Esophagus squamous epithelium (tissue), 5 donors: ENCODE measurements around the gene PARP12. TPM values are rescaled to one million over a fixed set of nuclear protein-coding genes. Genes with fewer than 3 reads are reported as not detected.

ENCODE experiments used
- DNase-seq: peaks from one replicate; lab custom pipeline; 2025; lab: John Stamatoyannopoulos, UW
- H3K27ac ChIP-seq, 4 donors: fragments of 200-600 bp; sonication (generic); one replicate each; pipeline ENCODE4 v1.5.1; 2016 to 2019; ENCODE audit warnings: mild to moderate bottlenecking in 1 of 4
- H3K27me3 ChIP-seq, 4 donors: fragments of 200-600 bp; sonication (generic); 1 replicate in 3 of 4; 2 replicates in 1 of 4; pipeline versions ENCODE4 v1.5.1 to v1.6.0; 2017 to 2021; ENCODE audit warnings: antibody characterized with exemption in 1 of 4
- H3K36me3 ChIP-seq, 3 donors: fragments of 200-600 bp; sonication (generic); one replicate each; pipeline ENCODE4 v1.5.1; 2016 to 2019
- H3K4me1 ChIP-seq, 3 donors: fragments of 200-600 bp; sonication (generic); one replicate each; pipeline ENCODE4 v1.5.1; 2017 to 2019
- H3K4me3 ChIP-seq, 4 donors: fragments of 200-600 bp; sonication (generic); 1 replicate in 3 of 4; 2 replicates in 1 of 4; pipeline ENCODE4 v1.5.1; 2016 to 2019; ENCODE audit warnings: mild to moderate bottlenecking in 2 of 4, moderate library complexity in 1 of 4
- H3K9me3 ChIP-seq, 3 donors: fragments of 200-600 bp; sonication (generic); one replicate each; pipeline ENCODE4 v1.5.1; 2016 to 2019
- POLR2A ChIP-seq, 4 donors: fragments of 450-650 bp; IDR thresholded peaks; one replicate each; pipeline ENCODE4 v1.6.1; 2017; ENCODE audit warnings: antibody characterized with exemption in 4 of 4, mild to moderate bottlenecking in 4 of 4, moderate library complexity in 3 of 4
- WGBS, 2 donors: methylation state at CpG; one replicate each; pipeline ENCODE4 v1.1.5; 2018; 5-methylcytosine and 5-hydroxymethylcytosine counted together
- intact Hi-C: fragments of 100-400 bp; cut with DNase I; formaldehyde crosslinking; loops from one replicate; pipeline ENCODE4 v1.15.0; 2022
- total RNA-seq, 4 donors: library from RNA; depleted of rRNA; stranded (reverse); fragments of >200 nt; gene quantifications; one replicate each; pipeline ENCODE4 v1.1.0, GENCODE V29; 2016
- TF ChIP-seq, protein P1 (sequence below), 6 experiments: fragments of 450-650 bp in 4 of 6; fragments of 200-600 bp in 2 of 6; sonication (generic) in 2 of 6; IDR thresholded peaks; one replicate each; pipeline ENCODE4 v1.5.1; 2016 to 2019; ENCODE audit warnings: antibody characterized with exemption in 6 of 6, mild to moderate bottlenecking in 4 of 6, moderate library complexity in 4 of 6
- donor health status: DM: yes; HTN: yes; CAD: no.

Gene PARP12
- total RNA-seq, 4 donors from 2014 or later = 17.0 to 28.6 (median 22.1) TPM

- Histone ChIP-seq H3K27ac (no peak overlapping the region), H3K4me3 (no peak overlapping the region), H3K27me3 (no peaks in the 10 kb centered on the region), H3K9me3 (no peaks in the 10 kb centered on the region), H3K4me1 (no peaks in the 10 kb centered on the region), H3K36me3 (peaks cover 0 to 32% (median 5%) of the 10 kb centered on the region in 3 donors)
- no peak for TF ChIP-seq POLR2A (IDR thresholded peaks at IDR 0.05)
- TF ChIP-seq, protein P1, sequence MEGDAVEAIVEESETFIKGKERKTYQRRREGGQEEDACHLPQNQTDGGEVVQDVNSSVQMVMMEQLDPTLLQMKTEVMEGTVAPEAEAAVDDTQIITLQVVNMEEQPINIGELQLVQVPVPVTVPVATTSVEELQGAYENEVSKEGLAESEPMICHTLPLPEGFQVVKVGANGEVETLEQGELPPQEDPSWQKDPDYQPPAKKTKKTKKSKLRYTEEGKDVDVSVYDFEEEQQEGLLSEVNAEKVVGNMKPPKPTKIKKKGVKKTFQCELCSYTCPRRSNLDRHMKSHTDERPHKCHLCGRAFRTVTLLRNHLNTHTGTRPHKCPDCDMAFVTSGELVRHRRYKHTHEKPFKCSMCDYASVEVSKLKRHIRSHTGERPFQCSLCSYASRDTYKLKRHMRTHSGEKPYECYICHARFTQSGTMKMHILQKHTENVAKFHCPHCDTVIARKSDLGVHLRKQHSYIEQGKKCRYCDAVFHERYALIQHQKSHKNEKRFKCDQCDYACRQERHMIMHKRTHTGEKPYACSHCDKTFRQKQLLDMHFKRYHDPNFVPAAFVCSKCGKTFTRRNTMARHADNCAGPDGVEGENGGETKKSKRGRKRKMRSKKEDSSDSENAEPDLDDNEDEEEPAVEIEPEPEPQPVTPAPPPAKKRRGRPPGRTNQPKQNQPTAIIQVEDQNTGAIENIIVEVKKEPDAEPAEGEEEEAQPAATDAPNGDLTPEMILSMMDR (IDR thresholded peaks at IDR 0.05) = no peak
- WGBS, 2 donors = 61 to 69% methylated on average over 8 of the region's 8 CpGs
- intact Hi-C loops = no loop called here
- no peak for DNase-seq
Measured at GRCh38 chr7:140084972-140085371, 22.2 kb upstream of the PARP12 start.

DNA sequence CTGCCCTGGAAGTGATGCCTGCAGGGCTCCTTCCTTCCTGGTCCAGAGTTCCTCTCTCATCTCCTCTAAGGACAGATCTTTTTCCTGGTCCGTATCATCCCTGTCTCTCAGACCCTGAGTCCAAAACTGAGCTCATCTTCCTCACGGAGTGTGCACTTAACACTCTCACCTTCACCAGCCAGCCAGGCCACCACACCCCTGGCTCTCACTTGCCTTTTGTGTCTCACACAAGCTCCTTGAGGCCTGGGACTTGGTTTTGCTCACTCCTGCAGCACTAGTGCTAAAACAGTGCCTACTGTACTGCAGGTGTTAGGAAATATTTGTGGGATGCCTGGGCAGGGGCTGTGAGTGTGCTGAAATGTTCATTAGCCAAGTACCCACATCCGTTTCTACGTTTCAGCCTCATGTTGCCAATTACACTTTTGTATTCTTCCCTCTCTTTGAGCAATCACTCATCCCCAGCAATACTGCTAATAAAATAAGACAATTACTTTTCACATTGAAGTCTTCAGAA is 21.4 kb upstream of the PARP12 start:
- Histone ChIP-seq H3K27me3 (no peaks in the 10 kb centered on the region), H3K9me3 (no peaks in the 10 kb centered on the region), H3K4me3 (no peak overlapping the region), H3K4me1 (no peaks in the 10 kb centered on the region), H3K27ac (no peak overlapping the region), H3K36me3 (peaks cover 0 to 25% (median 5%) of the 10 kb centered on the region in 3 donors)
- 73 to 84% methylated on average over 4 of the region's 4 CpGs for WGBS, 2 donors
- intact Hi-C loops = no loop called here
- DNase-seq = no peak
- TF ChIP-seq POLR2A (IDR thresholded peaks at IDR 0.05) = no peak
- TF ChIP-seq, protein P1 (IDR thresholded peaks at IDR 0.05) = no peak

DNA sequence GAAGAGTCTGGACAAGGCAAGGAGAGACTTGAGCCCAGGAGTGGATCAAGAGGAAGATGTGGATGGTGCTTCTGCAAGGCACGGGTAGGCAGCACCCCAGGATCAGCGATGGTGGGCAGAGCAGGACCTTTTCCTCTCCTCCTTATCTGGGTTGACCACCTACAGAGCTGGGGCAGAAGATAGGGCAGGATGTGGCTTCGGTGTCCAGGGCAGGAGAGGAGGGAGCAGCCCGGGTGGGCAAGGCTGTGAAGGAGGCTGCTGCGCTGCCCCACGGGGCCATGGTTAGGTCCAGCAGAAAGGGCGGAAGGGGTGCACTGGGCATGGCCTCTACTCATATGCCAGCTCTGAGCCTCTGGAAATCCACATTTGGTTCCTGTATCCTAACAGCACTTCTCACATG is 20.0 kb upstream of the PARP12 start:
- Histone ChIP-seq H3K4me1 (no peaks in the 10 kb centered on the region), H3K27ac (no peak overlapping the region), H3K27me3 (no peaks in the 10 kb centered on the region), H3K36me3 (peaks cover 0 to 10% (median 0%) of the 10 kb centered on the region in 3 donors), H3K4me3 (no peak overlapping the region), H3K9me3 (no peaks in the 10 kb centered on the region)
- intact Hi-C loops = no loop called here
- TF ChIP-seq, protein P1 (IDR thresholded peaks at IDR 0.05) = no peak
- TF ChIP-seq POLR2A (IDR thresholded peaks at IDR 0.05) = no peak
- DNase-seq = no peak
- WGBS, 2 donors = 87 to 90% methylated on average over 5 to 7 of the region's 7 CpGs

DNA sequence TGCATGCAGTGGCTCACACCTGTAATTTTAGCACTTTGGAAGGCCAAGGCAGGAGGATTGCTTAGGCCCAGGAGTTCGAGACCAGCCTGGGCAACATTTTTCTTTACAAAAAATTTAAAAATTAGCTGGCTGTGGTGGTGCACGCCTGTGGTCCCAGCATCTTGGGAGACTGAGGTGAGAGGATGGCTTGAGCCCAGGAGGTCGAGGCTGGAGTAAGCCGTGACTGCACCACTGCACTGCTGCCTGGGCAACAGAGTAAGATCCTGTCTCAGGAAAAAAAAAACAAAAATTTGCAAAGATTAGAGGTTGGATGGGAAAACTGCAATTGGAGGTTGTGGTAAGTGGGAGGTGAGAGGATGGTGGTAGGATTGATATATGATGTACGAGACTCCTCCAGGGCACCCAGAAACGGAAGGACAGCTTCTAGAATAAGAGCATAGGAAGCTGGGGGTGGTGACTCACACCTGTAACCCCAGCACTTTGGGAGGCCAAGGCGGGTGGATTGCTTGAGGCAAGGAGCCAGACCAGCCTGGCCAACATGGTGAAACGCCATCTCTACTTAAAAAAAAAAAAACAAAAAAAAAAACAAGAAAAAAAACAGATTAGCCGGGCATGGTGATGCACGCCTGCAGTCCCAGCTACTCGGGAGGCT is 19.1 kb upstream of the PARP12 start:
- DNase-seq = no peak
- intact Hi-C loops = no loop called here
- Histone ChIP-seq H3K9me3 (no peaks in the 10 kb centered on the region), H3K36me3 (peaks cover 0 to 3% (median 0%) of the 10 kb centered on the region in 3 donors), H3K27me3 (no peaks in the 10 kb centered on the region), H3K27ac (no peak overlapping the region), H3K4me1 (no peaks in the 10 kb centered on the region), H3K4me3 (no peak overlapping the region)
- WGBS, 2 donors = 77 to 78% methylated on average over 9 to 11 of the region's 11 CpGs
- TF ChIP-seq, protein P1 (IDR thresholded peaks at IDR 0.05) = no peak
- TF ChIP-seq POLR2A (IDR thresholded peaks at IDR 0.05) = no peak

GRCh38 chr7:140080919-140081318 is 18.2 kb upstream of the PARP12 start:
- TF ChIP-seq, protein P1 (IDR thresholded peaks at IDR 0.05) = no peak
- TF ChIP-seq POLR2A (IDR thresholded peaks at IDR 0.05) = no peak
- Histone ChIP-seq H3K27ac (no peak overlapping the region), H3K9me3 (no peaks in the 10 kb centered on the region), H3K36me3 (no peaks in the 10 kb centered on the region), H3K27me3 (no peaks in the 10 kb centered on the region), H3K4me3 (no peak overlapping the region), H3K4me1 (no peaks in the 10 kb centered on the region)
- WGBS, 2 donors = 50 to 70% methylated on average over 7 of the region's 7 CpGs
- no peak for DNase-seq
- intact Hi-C loops = no loop called here
